SKM-1 treated with dmso at 0.1 percent for 144 hours (cell line): Measurements from ENCODE around the gene KCNIP4.

Experiments
- DNase-seq: peaks from one replicate; lab custom pipeline; 2025; ENCODE audit not compliant: unreplicated experiment; lab: John Stamatoyannopoulos, UW

KCNIP4 gene

DNA sequence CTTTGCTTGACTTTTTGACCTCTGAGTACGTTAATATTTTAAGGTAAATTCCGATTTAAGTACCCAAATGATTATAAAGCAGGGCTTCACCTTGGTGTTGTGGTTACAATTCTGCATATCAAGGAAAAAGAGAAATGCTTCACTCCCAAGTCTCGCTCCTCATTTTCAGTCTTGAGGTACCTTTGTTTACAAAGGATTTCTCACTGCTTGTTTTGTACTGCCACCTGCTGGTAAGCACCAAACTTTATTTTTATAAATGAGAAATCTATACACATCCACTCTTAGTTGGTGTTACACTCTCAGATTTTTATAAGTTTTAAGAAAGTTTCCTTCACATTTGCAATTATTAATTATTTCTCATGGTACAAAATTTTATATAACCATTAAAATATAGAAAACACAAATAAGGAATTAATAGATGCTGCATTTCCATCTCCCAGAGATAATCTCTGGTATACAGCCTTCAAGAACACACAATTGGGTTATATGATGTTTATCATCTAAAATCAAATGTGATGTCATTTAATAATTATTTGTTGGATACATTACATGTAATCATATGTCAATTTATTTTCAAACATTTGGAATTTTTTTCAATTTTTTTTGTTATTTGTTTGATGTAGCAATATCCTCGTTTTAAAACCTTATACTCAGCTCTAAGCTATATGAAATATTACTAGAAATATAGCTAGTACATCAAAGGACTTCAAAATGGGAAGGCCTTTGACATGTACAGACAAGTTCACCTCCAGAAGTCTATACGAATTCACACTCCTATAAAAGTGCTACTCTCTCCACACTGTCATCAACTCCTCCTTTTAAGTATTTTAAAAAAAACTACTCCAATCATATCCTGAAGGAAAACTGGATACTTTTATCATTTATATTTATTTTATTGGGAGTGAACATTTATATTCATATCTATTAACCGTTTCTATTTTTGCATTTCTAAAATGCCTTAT is 179.9 kb downstream of the KCNIP4 start:
- peak; percentile 30 for DNase-seq

DNA sequence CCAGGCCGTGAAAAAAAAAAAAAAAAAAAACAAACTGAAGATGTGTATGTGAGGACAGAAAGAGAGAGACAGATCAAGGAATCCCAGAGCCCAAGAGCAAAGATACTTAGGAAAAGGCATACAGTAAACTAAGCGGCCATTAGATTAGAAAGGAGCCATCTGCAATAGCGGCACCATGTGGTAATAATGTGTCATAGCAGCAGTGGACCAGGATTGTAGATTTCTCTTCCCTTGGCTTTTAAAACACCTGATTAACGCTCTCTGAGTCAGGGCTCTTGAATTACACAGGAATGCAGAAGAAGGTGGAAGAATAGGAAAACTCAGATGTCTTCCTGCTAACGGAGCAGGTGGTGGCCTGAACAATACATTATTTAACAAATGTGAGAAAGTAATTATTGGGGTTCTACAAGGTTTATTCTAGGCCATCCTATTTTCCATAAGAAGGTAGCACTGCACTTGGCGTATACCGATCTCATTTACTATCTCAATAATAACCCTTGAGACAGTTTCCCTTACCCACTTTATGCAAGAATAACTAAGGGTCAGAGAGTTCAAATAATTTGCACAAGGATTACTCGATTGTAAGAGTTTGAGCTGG is 182.7 kb downstream of the KCNIP4 start:
- peak; percentile 8 for DNase-seq

DNA sequence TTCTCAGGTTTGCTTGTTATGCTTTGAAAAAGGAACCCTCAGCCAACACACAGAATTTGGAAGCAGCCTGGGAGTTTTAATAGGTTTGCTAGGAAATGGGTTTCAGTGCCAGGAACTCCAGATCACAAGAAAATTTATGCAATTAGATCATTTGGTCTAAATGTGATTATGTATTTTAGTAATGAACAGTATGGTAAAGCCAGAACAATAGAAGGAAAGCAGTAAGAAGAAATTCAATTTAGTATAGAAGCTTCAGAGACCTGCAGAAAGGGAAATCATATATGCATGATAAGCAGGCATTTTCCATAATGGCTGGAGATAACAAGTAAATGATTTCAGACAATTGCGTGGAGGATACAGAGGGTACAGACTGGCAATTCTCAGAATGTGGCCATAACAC is 184.7 kb downstream of the KCNIP4 start:
- DNase-seq, result no peak

- DNase-seq, result no peak
Observed at GRCh38 chr4:21757248-21757647, 191.3 kb downstream of the KCNIP4 start.

- no peak for DNase-seq
Observed at GRCh38 chr4:21753084-21753760, 195.3 kb downstream of the KCNIP4 start.

GRCh38 chr4:21752616-21753015 is 196.0 kb downstream of the KCNIP4 start:
- DNase-seq, result no peak

DNA sequence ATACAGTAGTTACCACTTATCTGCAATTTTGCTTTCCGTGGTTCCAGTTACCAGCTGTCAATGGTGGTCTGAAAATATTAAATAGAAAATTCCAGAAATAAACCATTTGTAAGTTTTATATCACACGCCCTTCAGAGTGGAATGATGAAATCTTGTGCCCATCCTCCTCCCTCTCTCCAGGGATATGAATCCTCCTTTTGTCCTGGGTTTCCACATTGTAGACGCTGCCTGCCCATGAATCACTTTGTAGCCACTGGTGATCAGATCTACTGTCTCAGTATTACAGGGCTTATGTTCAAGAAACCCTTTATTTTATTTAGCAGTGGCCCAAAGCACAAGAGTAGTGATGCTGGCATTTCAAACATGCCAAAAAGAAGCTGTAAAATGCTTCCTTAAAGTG is 198.6 kb downstream of the KCNIP4 start:
- DNase-seq, result no peak

DNA sequence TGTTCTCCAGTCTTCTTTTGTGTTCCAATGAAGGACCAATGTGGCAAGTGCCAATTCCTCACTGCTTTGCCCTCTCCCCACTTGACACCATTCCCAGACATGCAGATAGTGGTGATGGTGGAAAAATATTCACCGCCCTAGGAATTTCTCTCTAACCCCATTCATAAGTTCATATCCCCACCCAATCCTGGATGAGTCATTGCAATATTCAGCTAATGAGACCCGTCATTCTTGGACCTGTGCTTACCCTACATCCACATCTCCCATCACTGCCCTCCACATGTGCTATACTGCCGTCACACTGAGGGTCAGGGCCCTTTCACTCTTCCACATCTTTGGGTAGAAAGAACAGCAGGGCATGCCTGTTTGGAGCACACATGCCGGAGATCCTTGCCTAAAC is 199.2 kb downstream of the KCNIP4 start:
- DNase-seq, result no peak

DNA sequence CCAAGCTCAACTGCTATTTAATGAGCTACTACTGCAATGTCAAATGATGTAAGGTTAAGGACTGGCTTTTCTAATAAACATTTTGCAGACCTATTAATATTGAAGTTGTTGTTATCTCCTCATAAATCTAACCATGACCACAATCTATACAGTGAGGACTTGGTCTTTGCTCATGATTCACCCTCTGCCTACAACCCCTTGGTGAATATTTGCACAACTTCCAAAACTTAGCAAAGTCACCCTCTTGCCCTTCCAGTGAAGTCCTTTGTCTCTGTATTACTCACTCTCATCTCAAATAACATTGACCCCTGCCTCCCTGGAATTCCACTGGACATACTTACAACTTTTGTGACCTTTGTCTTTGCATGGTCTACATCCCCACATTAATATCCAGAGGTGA is 204.5 kb downstream of the KCNIP4 start:
- no peak for DNase-seq

DNA sequence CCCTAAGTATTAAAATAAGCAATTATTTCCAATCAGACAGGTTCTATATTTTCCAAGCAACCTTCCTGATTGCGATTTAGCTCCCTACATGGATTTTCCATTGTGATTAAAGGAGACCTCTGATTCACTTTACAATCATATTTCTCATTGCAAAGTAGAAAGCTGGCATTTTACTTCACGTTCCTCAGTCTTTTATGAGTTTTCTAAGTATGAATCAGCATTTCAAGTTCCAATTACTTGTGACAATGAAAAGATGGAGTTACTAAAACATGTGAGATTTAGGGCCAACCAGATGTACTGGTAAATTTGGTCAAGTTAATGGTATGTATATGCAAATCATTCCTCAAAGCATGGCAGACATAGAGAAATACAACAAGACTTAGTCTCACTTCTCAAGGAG is 206.2 kb downstream of the KCNIP4 start:
- DNase-seq, result no peak

- DNase-seq, result no peak
Observed at GRCh38 chr4:21738821-21739220, 209.8 kb downstream of the KCNIP4 start.

DNA sequence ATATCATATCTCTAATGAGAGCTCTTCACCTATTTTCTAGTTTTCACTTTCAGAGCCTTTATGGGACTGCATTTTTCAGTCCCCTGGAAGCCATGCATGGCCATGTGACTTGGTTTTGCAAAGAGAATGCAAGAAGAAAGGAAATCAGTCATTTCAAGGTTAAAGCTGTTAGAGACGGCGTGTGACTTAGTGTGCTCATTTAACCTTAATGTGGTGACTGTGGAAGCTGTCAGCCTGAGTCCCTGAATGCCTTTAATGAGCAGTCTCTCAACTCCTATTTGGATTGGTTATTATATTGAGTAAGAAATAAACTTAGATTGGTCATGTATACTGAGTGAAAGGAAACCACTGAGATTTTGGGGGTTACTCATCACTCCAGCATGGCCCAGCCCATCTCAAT is 212.7 kb downstream of the KCNIP4 start:
- DNase-seq, result no peak

DNA sequence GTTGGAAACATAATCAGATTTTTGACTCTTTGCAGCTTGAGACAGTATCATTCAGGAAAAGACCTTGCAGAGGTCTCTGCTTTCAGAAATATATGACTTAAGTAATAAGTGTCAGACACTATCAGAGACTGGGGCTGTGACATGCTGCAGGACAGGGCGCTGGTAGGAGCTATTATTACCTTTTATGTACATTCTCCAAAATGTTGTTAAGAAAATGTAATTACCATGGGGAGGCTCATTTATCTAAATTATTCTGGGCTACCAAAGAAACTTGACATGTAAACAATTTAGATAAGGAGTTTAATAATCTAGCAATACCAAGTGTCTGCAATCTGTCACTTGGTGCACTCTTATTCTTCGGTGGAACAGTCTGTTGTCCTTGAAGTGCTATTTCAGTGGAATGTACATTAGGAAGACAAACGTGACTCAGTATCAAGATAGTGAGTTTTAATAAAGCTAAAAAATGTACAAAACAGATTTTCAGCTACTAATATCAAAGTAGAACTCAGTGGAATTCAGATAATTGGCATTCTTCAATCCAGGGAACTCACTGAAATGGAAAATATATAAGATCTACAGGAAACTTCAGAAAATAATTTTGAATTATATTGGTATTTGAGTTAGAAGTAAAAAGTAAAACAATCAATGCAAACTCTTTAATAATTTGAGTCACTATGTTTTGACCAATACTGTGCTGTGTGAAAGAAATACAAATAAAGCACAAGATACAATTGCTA is 214.5 kb downstream of the KCNIP4 start:
- DNase-seq, result no peak

- DNase-seq, result no peak
Observed at GRCh38 chr4:21728304-21728703, 220.3 kb downstream of the KCNIP4 start.

DNA sequence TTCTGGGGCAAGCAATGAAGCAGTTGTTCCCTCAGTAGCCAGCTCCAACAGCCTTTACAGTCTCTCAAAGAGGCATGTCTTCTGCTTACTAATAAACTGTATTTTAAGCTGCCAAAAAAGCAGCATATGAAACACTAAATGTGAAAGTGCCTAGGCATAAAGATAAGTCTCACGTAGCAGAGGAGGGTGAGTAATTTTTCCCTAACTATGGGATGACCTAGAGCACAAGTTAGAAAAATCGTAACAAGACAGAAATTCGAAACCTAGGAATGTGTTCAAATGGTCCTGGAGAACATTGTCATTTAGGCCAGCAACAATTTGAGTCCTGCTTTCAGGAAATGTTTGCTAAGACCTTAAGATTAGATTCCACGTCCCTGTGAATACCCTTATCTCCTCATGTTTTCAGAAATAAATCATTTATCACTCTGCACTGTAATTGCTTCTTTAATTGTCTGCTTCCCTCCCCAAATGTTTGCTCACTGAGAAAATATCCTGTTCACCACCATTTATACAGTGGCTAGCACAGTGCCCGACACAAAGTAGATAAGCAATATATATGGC is 222.2 kb downstream of the KCNIP4 start:
- DNase-seq, result no peak

DNA sequence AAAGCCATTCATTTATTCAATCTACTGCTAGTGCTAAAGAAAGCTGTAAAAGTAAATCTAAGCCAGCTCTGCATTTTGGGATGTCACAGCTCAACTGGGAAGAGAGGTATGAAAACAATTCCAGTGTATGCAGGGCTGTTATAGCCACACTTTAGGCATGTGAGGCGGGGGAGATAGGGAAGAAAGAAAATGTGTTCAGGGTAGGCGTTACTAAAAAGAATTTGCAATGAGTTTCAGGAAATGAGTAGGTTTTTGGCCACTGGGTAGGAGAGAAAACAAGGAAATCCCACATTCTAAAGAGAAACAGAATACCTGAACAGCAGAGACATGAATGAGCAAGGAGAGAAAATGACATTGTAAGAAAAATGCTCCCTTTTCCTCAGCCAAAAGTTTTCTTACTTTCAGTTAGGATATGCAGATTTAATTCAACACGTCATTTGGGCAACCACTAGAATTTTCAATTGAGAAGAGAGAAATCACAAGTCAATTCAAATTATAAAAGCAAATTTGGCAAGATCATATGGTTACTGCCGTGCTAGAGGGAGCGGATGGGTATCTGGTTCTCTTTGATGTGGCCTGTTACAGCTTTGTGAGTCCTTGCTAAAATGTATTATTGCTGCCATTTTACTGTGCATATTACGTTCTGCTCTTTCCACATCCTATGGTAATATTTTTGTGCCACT is 226.3 kb downstream of the KCNIP4 start:
- DNase-seq, result no peak

GRCh38 chr4:21716531-21716930 is 232.0 kb downstream of the KCNIP4 start:
- no peak for DNase-seq

DNA sequence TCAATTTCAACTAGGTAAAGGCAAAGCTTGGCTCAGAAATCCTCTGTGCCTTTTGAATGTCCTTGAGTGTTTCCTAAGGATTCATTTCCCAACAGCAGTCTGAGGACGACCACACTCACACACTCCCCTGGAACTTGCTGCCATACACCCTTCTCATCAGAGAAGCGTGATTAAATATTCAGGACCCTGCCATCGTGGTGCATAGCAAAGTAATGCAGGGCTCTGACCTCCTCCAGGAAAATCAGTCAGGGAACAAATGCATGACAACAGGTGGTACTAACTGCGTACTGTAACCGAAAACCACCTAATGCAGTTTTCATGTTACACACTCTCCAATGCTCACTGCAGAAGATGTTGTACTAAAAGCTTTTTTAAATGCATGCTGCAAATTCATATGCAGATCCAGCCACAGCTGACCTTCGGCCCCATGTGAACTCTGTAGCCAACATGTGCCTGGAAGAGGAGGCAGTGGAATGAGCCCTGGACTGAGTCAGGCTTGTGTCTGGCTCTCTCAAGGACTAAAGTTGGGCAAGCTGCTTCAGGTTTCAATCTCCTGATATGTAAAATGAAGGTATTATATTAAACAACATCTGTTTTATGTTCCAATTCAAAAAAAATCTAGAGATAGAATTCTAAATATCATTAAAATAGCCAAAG is 238.3 kb downstream of the KCNIP4 start:
- no peak for DNase-seq

DNA sequence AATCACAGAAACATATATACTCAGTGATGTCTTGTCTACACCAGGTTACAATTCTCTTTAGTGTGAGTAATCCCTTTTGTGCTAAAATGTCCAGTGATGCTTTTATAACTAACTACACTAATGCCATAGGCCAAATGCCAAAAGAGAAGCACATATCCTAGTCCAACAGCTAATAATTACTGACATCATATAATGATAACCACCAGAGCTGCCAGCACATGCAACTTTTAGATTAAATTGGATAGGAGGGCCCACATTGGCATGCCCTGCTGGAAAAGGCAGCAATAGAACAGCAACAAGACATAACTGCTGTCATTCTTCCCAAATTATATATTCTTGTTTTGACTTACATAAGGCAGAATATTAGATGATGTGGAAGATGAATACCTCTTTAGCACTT is 238.8 kb downstream of the KCNIP4 start:
- no peak for DNase-seq

DNA sequence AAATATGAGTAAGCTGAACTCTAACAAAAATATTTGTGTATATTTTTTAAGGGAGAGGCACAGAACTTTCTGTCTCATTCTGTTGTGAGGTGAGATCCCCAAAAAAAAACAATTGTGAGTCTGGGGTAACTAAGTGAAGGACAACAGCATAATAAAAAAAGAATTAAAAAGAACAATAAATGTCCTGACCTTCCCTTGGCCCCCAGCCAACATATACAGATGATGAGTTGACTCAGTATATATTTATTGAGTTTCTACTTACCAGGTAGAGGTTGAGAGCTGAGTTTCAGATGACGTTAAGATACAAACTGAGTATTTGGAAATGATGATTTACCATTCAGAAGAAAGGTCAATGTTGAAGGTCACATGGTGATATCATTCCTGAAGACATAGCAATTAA is 239.5 kb downstream of the KCNIP4 start:
- DNase-seq, result no peak
